Activated CD8-positive, alpha-beta T cell treated with anti-CD3 and anti-CD28 coated beads, Interleukin-2, amount 10 ng/mL, durations not matched to agents 7 days and 5 days (primary cell): ENCODE results near the gene GPC5. TPM values are rescaled to one million over a fixed set of nuclear protein-coding genes. Genes with fewer than 3 reads are reported as not detected.

Experiments
- ATAC-seq: fragments of 150-1000 bp; cut with Tn5 transposase; one replicate; pipeline ENCODE4 v1.10.0; 2021; ENCODE audit warnings: moderate library complexity
- CTCF ChIA-PET: fragments of 350-600 bp; sonication (Branson Sonifier 250); formaldehyde crosslinking; loops from one replicate; lab custom pipeline; 2021; ENCODE audit warnings: antibody characterized with exemption; lab: Charles Lee
- POLR2A ChIA-PET: fragments of 350-600 bp; sonication (Branson Sonifier 250); formaldehyde crosslinking; loops from one replicate; lab custom pipeline; 2021; ENCODE audit warnings: antibody characterized with exemption; lab: Charles Lee
- DNase-seq: peaks from one replicate; pipeline ENCODE4 v3.0.0-alpha.2; 2020
- H3K27ac Mint-ChIP-seq: one replicate; pipeline ENCODE4 v1.8.0; 2021; ENCODE audit warnings: mild to moderate bottlenecking, mixed read lengths
- H3K27me3 Mint-ChIP-seq: one replicate; pipeline ENCODE4 v1.8.0; 2021; ENCODE audit warnings: low read depth, mixed read lengths
- H3K36me3 Mint-ChIP-seq: one replicate; pipeline ENCODE4 v1.8.0; 2021; ENCODE audit warnings: low read depth, mixed read lengths
- H3K4me1 Mint-ChIP-seq: one replicate; pipeline ENCODE4 v1.8.0; 2021; ENCODE audit warnings: low read depth, mixed read lengths
- H3K4me3 Mint-ChIP-seq: one replicate; pipeline ENCODE4 v1.8.0; 2021; ENCODE audit warnings: mild to moderate bottlenecking, mixed read lengths
- H3K9me3 Mint-ChIP-seq: one replicate; pipeline ENCODE4 v1.8.0; 2022; ENCODE audit warnings: mixed read lengths; ENCODE audit not compliant: insufficient read depth
- total RNA-seq, 2 experiments: library from RNA; stranded (reverse); gene quantifications; one replicate each; pipeline ENCODE4 v1.2.3, GENCODE V29; 2021

Gene GPC5
- total RNA-seq, 2 experiments from 2014 or later: not detected

DNA sequence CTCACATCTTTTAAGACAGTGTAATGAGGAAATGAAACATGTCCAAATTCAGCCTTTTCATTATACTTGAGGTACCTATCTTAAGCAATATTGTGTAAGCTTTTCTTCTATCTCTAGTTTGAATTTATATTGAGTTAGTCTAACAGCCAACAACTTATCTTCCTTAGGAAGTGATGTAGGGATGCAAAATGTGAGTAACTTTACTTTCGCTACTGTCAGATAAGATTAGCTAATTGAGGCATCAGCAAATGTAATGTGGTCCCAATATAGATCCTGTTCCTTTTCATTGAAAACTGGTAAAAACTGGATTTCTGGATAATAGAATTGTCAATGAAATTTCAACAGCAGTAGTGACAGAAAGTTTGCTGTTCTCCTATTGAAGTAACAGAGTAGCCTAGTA lies 902.2 kb downstream of the GPC5 start:
- peaks cover 5% of the 10 kb centered on the region for H3K9me3 Mint-ChIP-seq
- H3K4me1 Mint-ChIP-seq: no peaks in the 10 kb centered on the region
- no peaks in the 10 kb centered on the region for H3K36me3 Mint-ChIP-seq
- ATAC-seq (no peak), DNase-seq (no peak)
- CTCF ChIA-PET: no interaction called here
- no peak overlapping the region for H3K4me3 Mint-ChIP-seq
- no peak overlapping the region for H3K27ac Mint-ChIP-seq
- POLR2A ChIA-PET: no interaction called here
- no peaks in the 10 kb centered on the region for H3K27me3 Mint-ChIP-seq

DNA sequence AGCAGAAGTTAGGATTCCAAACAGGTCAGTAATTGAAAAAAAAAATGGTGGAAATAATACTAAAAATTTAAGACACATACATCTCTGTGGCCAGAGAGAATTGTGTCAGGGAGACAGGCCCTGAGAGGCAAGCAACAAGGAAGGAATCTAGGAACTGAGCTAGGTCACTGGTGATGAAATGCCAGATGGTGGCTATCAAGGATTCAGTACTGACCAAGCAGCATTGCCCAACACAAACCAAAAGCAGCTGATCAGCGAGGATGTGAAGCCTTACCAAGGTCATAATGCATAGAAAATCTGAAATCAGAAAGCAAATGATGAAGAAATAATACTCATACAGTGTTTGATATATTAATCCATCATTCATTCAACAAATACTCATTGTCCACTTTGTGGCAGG lies 905.0 kb downstream of the GPC5 start:
- no peak for DNase-seq
- Mint-ChIP-seq H3K4me1 (no peaks in the 10 kb centered on the region), H3K4me3 (no peak overlapping the region), H3K27ac (no peak overlapping the region), H3K9me3 (peaks cover 5% of the 10 kb centered on the region), H3K27me3 (no peaks in the 10 kb centered on the region), H3K36me3 (no peaks in the 10 kb centered on the region)
- ChIA-PET CTCF (no interaction called here), POLR2A (no interaction called here)
- ATAC-seq: no peak

GRCh38 chr13:92307752-92308151 lies 909.3 kb downstream of the GPC5 start:
- no peak for ATAC-seq
- H3K4me1 Mint-ChIP-seq: no peaks in the 10 kb centered on the region
- DNase-seq: no peak
- H3K27me3 Mint-ChIP-seq: no peaks in the 10 kb centered on the region
- CTCF ChIA-PET: no interaction called here
- H3K4me3 Mint-ChIP-seq: no peak overlapping the region
- peaks cover 8% of the 10 kb centered on the region for H3K9me3 Mint-ChIP-seq
- no peak overlapping the region for H3K27ac Mint-ChIP-seq
- H3K36me3 Mint-ChIP-seq: no peaks in the 10 kb centered on the region
- POLR2A ChIA-PET: no interaction called here

GRCh38 chr13:92312823-92313222 lies 914.4 kb downstream of the GPC5 start:
- ChIA-PET POLR2A (no interaction called here), CTCF (no interaction called here)
- DNase-seq (no peak), ATAC-seq (no peak)
- Mint-ChIP-seq H3K36me3 (no peaks in the 10 kb centered on the region), H3K9me3 (peaks cover 10% of the 10 kb centered on the region), H3K27ac (no peak overlapping the region), H3K27me3 (no peaks in the 10 kb centered on the region), H3K4me3 (no peak overlapping the region), H3K4me1 (no peaks in the 10 kb centered on the region)

- no peak for ATAC-seq
- H3K36me3 Mint-ChIP-seq: no peaks in the 10 kb centered on the region
- POLR2A ChIA-PET: no interaction called here
- no peak overlapping the region for H3K27ac Mint-ChIP-seq
- CTCF ChIA-PET: no interaction called here
- no peaks in the 10 kb centered on the region for H3K27me3 Mint-ChIP-seq
- no peak overlapping the region for H3K4me3 Mint-ChIP-seq
- no peaks in the 10 kb centered on the region for H3K4me1 Mint-ChIP-seq
- peaks cover 10% of the 10 kb centered on the region for H3K9me3 Mint-ChIP-seq
- DNase-seq: no peak
These were observed 915.0 kb downstream of the GPC5 start for GRCh38 chr13:92313382-92313781.

DNA sequence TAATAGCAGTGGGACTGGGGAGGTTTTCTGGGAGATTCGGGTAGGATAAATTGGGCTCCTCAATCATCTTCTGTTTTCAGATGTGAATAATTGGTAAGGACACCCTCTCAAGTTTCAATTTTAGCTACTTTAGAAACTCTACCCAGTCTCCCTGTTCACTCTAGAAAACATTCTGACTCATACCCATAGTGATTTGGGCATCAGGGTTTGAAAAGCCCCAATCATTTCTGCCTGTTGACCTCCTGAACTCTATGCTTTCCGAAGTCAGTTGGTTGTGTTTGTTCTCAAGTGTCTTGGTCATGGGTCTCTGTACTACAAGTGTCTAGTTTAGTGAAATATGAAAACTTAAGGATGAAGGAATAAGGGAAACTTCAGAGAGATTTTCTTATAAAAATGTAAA lies 916.8 kb downstream of the GPC5 start:
- ATAC-seq (no peak), DNase-seq (no peak)
- no peaks in the 10 kb centered on the region for H3K36me3 Mint-ChIP-seq
- ChIA-PET POLR2A (no interaction called here), CTCF (no interaction called here)
- H3K4me3 Mint-ChIP-seq: no peak overlapping the region
- peaks cover 6% of the 10 kb centered on the region for H3K9me3 Mint-ChIP-seq
- H3K27ac Mint-ChIP-seq: no peak overlapping the region
- H3K27me3 Mint-ChIP-seq: no peaks in the 10 kb centered on the region
- no peaks in the 10 kb centered on the region for H3K4me1 Mint-ChIP-seq

DNA sequence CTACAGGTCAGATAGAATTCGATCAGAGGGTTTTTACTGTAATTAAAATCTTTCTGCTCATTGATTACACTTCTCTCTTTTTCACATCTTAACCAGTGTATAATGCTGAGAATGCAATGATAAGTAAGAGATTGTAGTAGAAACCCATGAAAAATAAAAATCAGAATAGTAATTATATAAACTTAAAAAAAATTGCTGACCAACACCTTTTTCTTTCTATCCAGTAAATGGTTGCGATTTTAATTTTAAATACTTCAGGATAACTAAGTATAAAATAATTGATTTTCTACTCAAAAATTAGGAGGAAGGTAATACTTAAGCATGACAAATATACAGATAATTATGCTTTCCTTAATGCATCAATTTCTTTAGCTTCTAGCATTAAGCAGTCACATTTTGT lies 917.6 kb downstream of the GPC5 start:
- ChIA-PET CTCF (no interaction called here), POLR2A (no interaction called here)
- DNase-seq (no peak), ATAC-seq (no peak)
- Mint-ChIP-seq H3K36me3 (no peaks in the 10 kb centered on the region), H3K27me3 (no peaks in the 10 kb centered on the region), H3K27ac (no peak overlapping the region), H3K4me1 (no peaks in the 10 kb centered on the region), H3K9me3 (peaks cover 6% of the 10 kb centered on the region), H3K4me3 (no peak overlapping the region)

DNA sequence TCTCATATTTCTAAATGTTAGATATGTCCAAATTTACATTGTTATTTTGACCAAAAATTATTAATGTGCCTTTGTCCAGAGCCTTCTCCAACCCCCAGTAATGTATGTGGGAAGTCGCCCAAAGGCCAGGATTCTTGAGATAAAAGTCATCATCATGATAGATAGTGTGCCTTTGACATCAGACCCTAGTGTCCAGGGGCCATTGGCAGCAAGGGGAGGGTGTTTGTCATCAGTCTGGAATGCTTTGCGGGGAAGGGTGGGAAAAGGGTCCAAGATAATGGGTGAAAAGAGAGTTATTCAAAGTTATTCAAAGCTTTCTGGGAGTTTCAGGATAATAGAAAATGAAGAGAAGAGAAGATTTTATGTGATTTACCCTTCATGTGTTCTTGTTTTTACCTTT lies 918.6 kb downstream of the GPC5 start:
- no peaks in the 10 kb centered on the region for H3K4me1 Mint-ChIP-seq
- CTCF ChIA-PET: no interaction called here

DNA sequence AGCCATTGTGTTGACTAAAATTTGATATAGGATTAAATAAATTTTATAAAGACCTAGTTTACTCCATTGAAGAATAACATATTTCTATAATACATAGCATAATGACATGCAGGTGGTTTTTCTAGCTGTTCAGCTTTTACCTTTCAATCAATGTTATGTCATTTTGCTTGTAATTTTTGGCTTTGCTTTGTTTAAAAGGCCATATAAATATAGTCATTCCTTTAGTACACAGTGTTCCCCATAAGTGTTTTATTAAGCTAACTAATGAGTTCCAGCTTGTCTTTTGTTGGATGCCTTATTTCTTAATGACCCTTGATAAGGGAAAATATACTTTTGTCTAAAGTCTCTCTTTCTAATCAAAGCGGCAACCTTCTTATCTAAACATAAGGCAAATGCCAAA lies 921.9 kb downstream of the GPC5 start:
- H3K4me1 Mint-ChIP-seq: no peaks in the 10 kb centered on the region
- no peaks in the 10 kb centered on the region for H3K36me3 Mint-ChIP-seq
- no peaks in the 10 kb centered on the region for H3K9me3 Mint-ChIP-seq
- no peak for ATAC-seq
- no peak overlapping the region for H3K4me3 Mint-ChIP-seq
- ChIA-PET CTCF (no interaction called here), POLR2A (no interaction called here)
- DNase-seq: no peak
- no peaks in the 10 kb centered on the region for H3K27me3 Mint-ChIP-seq
- no peak overlapping the region for H3K27ac Mint-ChIP-seq

More for the DNA sequence above, 918.6 kb downstream of the GPC5 start:
- Mint-ChIP-seq H3K27ac (no peak overlapping the region), H3K36me3 (no peaks in the 10 kb centered on the region), H3K27me3 (no peaks in the 10 kb centered on the region), H3K9me3 (peaks cover 6% of the 10 kb centered on the region), H3K4me3 (no peak overlapping the region)
- ATAC-seq (no peak), DNase-seq (no peak)
- POLR2A ChIA-PET: no interaction called here

DNA sequence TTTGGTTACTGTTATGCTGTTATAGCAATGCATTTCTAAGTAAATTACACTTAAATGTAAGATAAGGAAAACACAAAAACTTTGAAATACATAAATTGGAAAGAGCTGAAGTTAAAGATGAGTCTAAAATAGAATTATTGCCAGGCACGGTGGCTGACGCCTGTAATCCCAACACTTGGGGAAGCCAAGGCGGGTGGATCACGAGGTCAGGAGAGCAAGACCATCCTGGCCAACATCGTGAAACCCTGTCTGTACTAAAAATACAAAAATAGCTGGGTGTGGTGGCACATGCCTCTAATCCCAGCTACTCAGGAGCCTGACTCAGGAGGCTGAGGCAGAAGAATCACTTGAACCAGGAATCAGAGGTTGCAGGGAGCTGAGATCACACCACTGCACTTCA lies 922.8 kb downstream of the GPC5 start:
- H3K36me3 Mint-ChIP-seq: no peaks in the 10 kb centered on the region
- ChIA-PET CTCF (no interaction called here), POLR2A (no interaction called here)
- no peak overlapping the region for H3K4me3 Mint-ChIP-seq
- peaks cover 4% of the 10 kb centered on the region for H3K9me3 Mint-ChIP-seq
- no peaks in the 10 kb centered on the region for H3K27me3 Mint-ChIP-seq
- H3K27ac Mint-ChIP-seq: no peak overlapping the region
- DNase-seq (no peak), ATAC-seq (no peak)
- H3K4me1 Mint-ChIP-seq: no peaks in the 10 kb centered on the region

DNA sequence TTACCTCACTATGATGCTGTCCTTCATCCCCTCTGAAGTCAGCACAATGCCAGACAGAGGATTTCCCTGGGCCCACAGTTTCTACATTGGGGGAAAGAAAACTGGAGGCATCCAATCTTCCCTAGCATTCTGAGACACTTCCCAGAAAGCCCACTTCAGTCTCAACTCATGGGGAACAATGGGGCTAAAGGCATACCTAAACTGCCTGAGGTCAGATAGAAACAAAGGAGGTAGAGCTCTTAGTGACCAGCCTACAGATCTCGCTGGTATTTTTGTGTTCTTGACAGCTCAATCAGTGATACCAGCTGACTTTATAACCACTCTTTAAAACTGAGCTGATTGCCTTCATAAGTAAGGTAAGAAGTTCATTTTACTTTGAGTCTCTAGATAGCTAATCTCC lies 947.2 kb downstream of the GPC5 start:
- Mint-ChIP-seq H3K4me3 (no peak overlapping the region), H3K4me1 (no peaks in the 10 kb centered on the region), H3K27ac (no peak overlapping the region), H3K27me3 (no peaks in the 10 kb centered on the region), H3K36me3 (no peaks in the 10 kb centered on the region), H3K9me3 (peaks cover 12% of the 10 kb centered on the region)
- DNase-seq: no peak
- ChIA-PET POLR2A (no interaction called here), CTCF (no interaction called here)
- ATAC-seq: no peak

DNA sequence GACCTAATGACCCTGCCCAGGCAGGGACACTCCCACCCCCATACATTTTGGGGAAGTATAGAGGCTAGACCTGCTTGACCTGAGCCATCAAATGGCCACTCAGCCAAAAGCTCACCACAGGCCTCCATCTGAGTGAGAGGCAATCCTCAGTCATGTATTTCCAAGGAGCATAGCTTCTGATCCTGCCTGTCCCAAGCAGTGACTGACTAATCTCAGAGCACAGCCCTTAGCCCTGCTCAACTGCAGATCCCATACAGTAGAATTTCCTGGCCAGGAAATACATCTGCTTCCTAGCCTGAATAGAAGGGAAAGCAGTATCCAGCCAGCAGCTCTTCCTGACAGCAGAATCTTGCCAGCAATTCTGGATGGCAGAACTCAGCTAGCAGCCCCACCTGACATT lies 947.6 kb downstream of the GPC5 start:
- no peaks in the 10 kb centered on the region for H3K36me3 Mint-ChIP-seq
- no peaks in the 10 kb centered on the region for H3K4me1 Mint-ChIP-seq
- H3K9me3 Mint-ChIP-seq: peaks cover 12% of the 10 kb centered on the region
- POLR2A ChIA-PET: no interaction called here
- no peak overlapping the region for H3K4me3 Mint-ChIP-seq
- ATAC-seq: no peak
- CTCF ChIA-PET: no interaction called here
- no peak overlapping the region for H3K27ac Mint-ChIP-seq
- no peaks in the 10 kb centered on the region for H3K27me3 Mint-ChIP-seq
- DNase-seq: no peak

GRCh38 chr13:92354583-92354982 lies 956.2 kb downstream of the GPC5 start:
- Mint-ChIP-seq H3K4me1 (no peaks in the 10 kb centered on the region), H3K4me3 (no peak overlapping the region), H3K9me3 (peaks cover 10% of the 10 kb centered on the region), H3K36me3 (no peaks in the 10 kb centered on the region), H3K27ac (no peak overlapping the region), H3K27me3 (no peaks in the 10 kb centered on the region)
- no peak for ATAC-seq
- ChIA-PET POLR2A (no interaction called here), CTCF (no interaction called here)
- no peak for DNase-seq
